Left lobe of liver (tissue), 2 donors: ENCODE results near the gene ARHGEF6. TPM values are rescaled to one million over a fixed set of nuclear protein-coding genes. Genes with fewer than 3 reads are reported as not detected.

Experiments used
- ATAC-seq: fragments of 200-7000 bp; cut with Tn5 transposase; one replicate; pipeline ENCODE4 v1.9.1; 2020; ENCODE audit warnings: mild to moderate bottlenecking, moderate library complexity
- DNase-seq: peaks from one replicate; pipeline ENCODE4 v3.0.0-alpha.2; 2020; ENCODE audit warnings: low spot score
- total RNA-seq: library from RNA; stranded (reverse); gene quantifications from one replicate; pipeline ENCODE4 v1.2.1, GENCODE V29; 2021
- donor health status: DM: no; HTN: no; CAD: no; lungs with moderate emphysema.
- donor health status: DM: no; HTN: yes; CAD: no.

Gene ARHGEF6
- total RNA-seq, 1 donor from 2014 or later: 3.0 TPM

- DNase-seq (no peak), ATAC-seq (peak; percentile 52)
Observed at GRCh38 chrX:136708348-136708747, 72.4 kb downstream of the ARHGEF6 start.

GRCh38 chrX:136697156-136697555, 83.6 kb downstream of the ARHGEF6 start:
- DNase-seq (no peak), ATAC-seq (peak; percentile 29)

GRCh38 chrX:136694431-136695087, 86.2 kb downstream of the ARHGEF6 start:
- no peak for DNase-seq
- peak; percentile 75 for ATAC-seq

GRCh38 chrX:136692271-136692670, 88.5 kb downstream of the ARHGEF6 start:
- no peak for DNase-seq
- ATAC-seq: no peak

- ATAC-seq: no peak
- no peak for DNase-seq
Observed at GRCh38 chrX:136691028-136691809, 89.5 kb downstream of the ARHGEF6 start.

- ATAC-seq: no peak
- DNase-seq: no peak
Observed at GRCh38 chrX:136689436-136689835, 91.3 kb downstream of the ARHGEF6 start.

- DNase-seq (no peak), ATAC-seq (no peak)
Observed at GRCh38 chrX:136687457-136687856, 93.3 kb downstream of the ARHGEF6 start.

GRCh38 chrX:136684120-136684519, 96.6 kb downstream of the ARHGEF6 start:
- DNase-seq (no peak), ATAC-seq (no peak)

GRCh38 chrX:136679531-136679930, 101.2 kb downstream of the ARHGEF6 start:
- ATAC-seq (no peak), DNase-seq (no peak)

- ATAC-seq (no peak), DNase-seq (no peak)
Observed at GRCh38 chrX:136674270-136674985, 106.3 kb downstream of the ARHGEF6 start.

- ATAC-seq (no peak), DNase-seq (no peak)
Observed at GRCh38 chrX:136671006-136671610, 109.6 kb downstream of the ARHGEF6 start.

- ATAC-seq: no peak
Observed at GRCh38 chrX:136667446-136668168, 113.1 kb downstream of the ARHGEF6 start.

GRCh38 chrX:136666088-136666487, 114.6 kb downstream of the ARHGEF6 start:
- DNase-seq (no peak), ATAC-seq (no peak)

More at GRCh38 chrX:136667446-136668168, 113.1 kb downstream of the ARHGEF6 start:
- no peak for DNase-seq

- DNase-seq: no peak
- ATAC-seq: no peak
Observed at GRCh38 chrX:136665258-136665900, 115.4 kb downstream of the ARHGEF6 start.

GRCh38 chrX:136662976-136663375, 117.8 kb downstream of the ARHGEF6 start:
- DNase-seq (no peak), ATAC-seq (no peak)

- DNase-seq: no peak
- no peak for ATAC-seq
Observed at GRCh38 chrX:136662104-136662503, 118.6 kb downstream of the ARHGEF6 start.

GRCh38 chrX:136660896-136661295, 119.8 kb downstream of the ARHGEF6 start:
- DNase-seq (no peak), ATAC-seq (no peak)

- no peak for ATAC-seq
- DNase-seq: no peak
Observed at GRCh38 chrX:136659174-136659573, 121.6 kb downstream of the ARHGEF6 start.

GRCh38 chrX:136658151-136658550, 122.6 kb downstream of the ARHGEF6 start:
- ATAC-seq (no peak), DNase-seq (no peak)

GRCh38 chrX:136656361-136656964, 124.3 kb downstream of the ARHGEF6 start:
- ATAC-seq (no peak), DNase-seq (no peak)
